GM23248 (cell line): ENCODE data around the gene GTPBP6. TPM values are rescaled to one million over a fixed set of nuclear protein-coding genes. Genes with fewer than 3 reads are reported as not detected.

ENCODE experiments used
- DNase-seq: peaks from one replicate; pipeline ENCODE4 v3.0.0-alpha.2; 2015
- H2AFZ ChIP-seq: fragments of 200-600 bp; sonication (generic); 2 replicates; pipeline ENCODE4 v1.6.1; 2016; ENCODE audit warnings: antibody characterized with exemption
- H3F3A ChIP-seq: fragments of 200-600 bp; sonication (generic); 2 replicates; pipeline ENCODE4 v1.6.1; 2016; ENCODE audit warnings: mild to moderate bottlenecking, antibody characterized with exemption, mixed run types; ENCODE audit not compliant: insufficient read depth
- H3K27ac ChIP-seq: fragments of 200-600 bp; sonication (generic); 2 replicates; pipeline ENCODE4 v1.5.1; 2016; ENCODE audit warnings: mild to moderate bottlenecking
- H3K27me3 ChIP-seq: fragments of 200-600 bp; sonication (generic); replicated peaks from 2 replicates; pipeline ENCODE4 v1.6.1; 2016; ENCODE audit warnings: mild to moderate bottlenecking; ENCODE audit not compliant: insufficient read depth
- H3K36me3 ChIP-seq: fragments of 200-600 bp; sonication (generic); 2 replicates; pipeline ENCODE4 v1.6.1; 2016; ENCODE audit warnings: low read depth, mild to moderate bottlenecking
- H3K4me1 ChIP-seq: fragments of 200-600 bp; sonication (generic); 2 replicates; pipeline ENCODE4 v1.6.1; 2016; ENCODE audit warnings: mild to moderate bottlenecking; ENCODE audit not compliant: insufficient read depth
- H3K4me2 ChIP-seq: fragments of 200-600 bp; sonication (generic); one replicate; pipeline ENCODE4 v1.6.1; 2016; ENCODE audit warnings: mild to moderate bottlenecking; ENCODE audit not compliant: unreplicated experiment
- H3K4me3 ChIP-seq: fragments of 200-600 bp; sonication (generic); 2 replicates; pipeline ENCODE4 v1.5.1; 2016; ENCODE audit warnings: mild to moderate bottlenecking
- H3K79me2 ChIP-seq: fragments of 200-600 bp; sonication (generic); 2 replicates; pipeline ENCODE4 v1.6.1; 2016; ENCODE audit warnings: mild to moderate bottlenecking; ENCODE audit not compliant: insufficient read depth
- H3K9ac ChIP-seq: fragments of 200-600 bp; sonication (generic); 2 replicates; pipeline ENCODE4 v1.6.1; 2016; ENCODE audit warnings: mild to moderate bottlenecking
- H3K9me2 ChIP-seq: fragments of 200-600 bp; sonication (generic); 2 replicates; pipeline ENCODE4 v1.6.1; 2016; ENCODE audit warnings: mixed run types, mild to moderate bottlenecking, moderate library complexity; ENCODE audit not compliant: insufficient read depth
- H3K9me3 ChIP-seq: fragments of 200-600 bp; sonication (generic); one replicate; pipeline ENCODE4 v1.6.1; 2017; ENCODE audit warnings: low read depth
- H4K20me1 ChIP-seq: fragments of 200-600 bp; sonication (generic); 2 replicates; pipeline ENCODE4 v1.6.0; 2016; ENCODE audit not compliant: insufficient read depth
- EZH2 ChIP-seq: fragments of 200-600 bp; sonication (generic); IDR thresholded peaks from 2 replicates; pipeline ENCODE4 v1.6.1; 2018; ENCODE audit warnings: antibody characterized with exemption, mild to moderate bottlenecking; ENCODE audit not compliant: insufficient read depth, poor library complexity, severe bottlenecking
- EZH2phosphoT487 ChIP-seq: fragments of 200-600 bp; sonication (generic); IDR thresholded peaks from 2 replicates; pipeline ENCODE4 v1.6.1; 2018; ENCODE audit warnings: antibody characterized with exemption, moderate library complexity, mild to moderate bottlenecking, low read depth; ENCODE audit not compliant: insufficient read depth
- WGBS, 2 experiments: methylation state at CpG; one replicate each; pipeline ENCODE4 v1.1.6; 2015 to 2017; ENCODE audit warnings: low lambda C conversion rate in 2 of 2, low coverage in 1 of 2; ENCODE audit errors: missing lambda C conversion rate in 2 of 2; 5-methylcytosine and 5-hydroxymethylcytosine counted together
- in situ Hi-C: fragments of 300-500 bp; cut with MboI; formaldehyde crosslinking; loops from 2 replicates; pipeline ENCODE4 v1.15.0; 2020
- polyA plus RNA-seq: library from polyadenylated mRNA; unstranded; fragments of >200 nt; fragmentation: Nextera tagmentation; extraction: Ambion mirVana; gene quantifications from 2 replicates; pipeline ENCODE4 v1.2.1, GENCODE V29; 2016
- total RNA-seq: library from RNA; depleted of rRNA; stranded (reverse); fragments of >200 nt; shearing (Covaris generic); gene quantifications from 2 replicates; pipeline ENCODE4 v1.2.3, GENCODE V29; 2014

GTPBP6 gene
- total and polyA plus RNA-seq, 2 experiments from 2014 or later = 28.1 to 32.4 TPM

- no peaks in the 10 kb centered on the region for H4K20me1 ChIP-seq
- no peak for DNase-seq
- H3K4me2 ChIP-seq = no peak overlapping the region
- no peaks in the 10 kb centered on the region for H3K9me3 ChIP-seq
- TF ChIP-seq EZH2 = no peak
- TF ChIP-seq EZH2phosphoT487 = no peak
- H3K27ac ChIP-seq = no peak overlapping the region
- no peaks in the 10 kb centered on the region for H3K79me2 ChIP-seq
- no peaks in the 10 kb centered on the region for H3K27me3 ChIP-seq
- H3K9ac ChIP-seq = no peak overlapping the region
- in situ Hi-C loops = no loop called here
- 96 to 99% methylated on average over 24 of the region's 33 CpGs for WGBS, 2 experiments
- H3F3A ChIP-seq = no peaks in the 10 kb centered on the region
- H3K4me1 ChIP-seq = peaks cover 3% of the 10 kb centered on the region
- H3K9me2 ChIP-seq = no peaks in the 10 kb centered on the region
- H3K36me3 ChIP-seq = no peaks in the 10 kb centered on the region
- H3K4me3 ChIP-seq = no peak overlapping the region
- H2AFZ ChIP-seq = no peak overlapping the region
Measured at GRCh38 chrX:332916-333610, 14.5 kb upstream of the GTPBP6 start.

- Histone ChIP-seq H3K4me3 (no peak overlapping the region), H3K4me1 (peaks cover 3% of the 10 kb centered on the region), H4K20me1 (no peaks in the 10 kb centered on the region), H3K9me3 (no peaks in the 10 kb centered on the region), H3K27me3 (no peaks in the 10 kb centered on the region), H3F3A (no peaks in the 10 kb centered on the region), H3K27ac (no peak overlapping the region), H3K4me2 (no peak overlapping the region), H3K9me2 (no peaks in the 10 kb centered on the region), H3K9ac (no peak overlapping the region), H2AFZ (no peak overlapping the region), H3K36me3 (no peaks in the 10 kb centered on the region), H3K79me2 (no peaks in the 10 kb centered on the region)
- in situ Hi-C loops = no loop called here
- WGBS, 2 experiments = 89% methylated on average over 23 of the region's 23 CpGs; no CpG with 5 or more reads in 1 of the 2 experiments
- no peak for DNase-seq
- TF ChIP-seq EZH2phosphoT487 = no peak
- no peak for TF ChIP-seq EZH2
Measured at GRCh38 chrX:332496-332860, 13.9 kb upstream of the GTPBP6 start.

- peak overlapping the region; percentile 32 for H3K4me2 ChIP-seq
- in situ Hi-C loops = no loop called here
- no peaks in the 10 kb centered on the region for H3K36me3 ChIP-seq
- WGBS, 2 experiments = 56 to 58% methylated on average over 17 to 28 of the region's 35 CpGs
- H3K4me1 ChIP-seq = peaks cover 3% of the 10 kb centered on the region
- no peaks in the 10 kb centered on the region for H3K79me2 ChIP-seq
- no peak for DNase-seq
- TF ChIP-seq EZH2 = no peak
- TF ChIP-seq EZH2phosphoT487 = no peak
- H3K27me3 ChIP-seq = no peaks in the 10 kb centered on the region
- H3K9me3 ChIP-seq = no peaks in the 10 kb centered on the region
- no peak overlapping the region for H3K27ac ChIP-seq
- no peaks in the 10 kb centered on the region for H4K20me1 ChIP-seq
- H2AFZ ChIP-seq = no peak overlapping the region
- no peak overlapping the region for H3K9ac ChIP-seq
- no peaks in the 10 kb centered on the region for H3F3A ChIP-seq
- peak overlapping the region; percentile 48; the same call in 1 of the 2 replicates for H3K4me3 ChIP-seq
- H3K9me2 ChIP-seq = no peaks in the 10 kb centered on the region
Measured at GRCh38 chrX:331825-332495, 13.4 kb upstream of the GTPBP6 start.

- Histone ChIP-seq H3K36me3 (no peaks in the 10 kb centered on the region), H3K27me3 (no peaks in the 10 kb centered on the region), H4K20me1 (no peaks in the 10 kb centered on the region), H3K9me2 (no peaks in the 10 kb centered on the region), H3K27ac (no peak overlapping the region), H3K4me2 (peak overlapping the region; percentile 32), H3K9ac (no peak overlapping the region), H3F3A (no peaks in the 10 kb centered on the region), H3K4me3 (peak overlapping the region; percentile 48), H3K4me1 (peaks cover 3% of the 10 kb centered on the region), H2AFZ (no peak overlapping the region), H3K9me3 (no peaks in the 10 kb centered on the region), H3K79me2 (no peaks in the 10 kb centered on the region)
- DNase-seq = peak; percentile 78
- 10 to 12% methylated on average over 33 to 41 of the region's 51 CpGs for WGBS, 2 experiments
- in situ Hi-C loops = no loop called here
- TF ChIP-seq EZH2phosphoT487 (no peak), EZH2 (no peak)
Measured at GRCh38 chrX:331151-331824, 12.7 kb upstream of the GTPBP6 start.
